ENCODE measurements around the gene WDR45. TPM values are rescaled to one million over a fixed set of nuclear protein-coding genes. Genes with fewer than 3 reads are reported as not detected.

WDR45 gene
- total RNA-seq, 1 donor from 2014 or later = 43.7 TPM

DNA sequence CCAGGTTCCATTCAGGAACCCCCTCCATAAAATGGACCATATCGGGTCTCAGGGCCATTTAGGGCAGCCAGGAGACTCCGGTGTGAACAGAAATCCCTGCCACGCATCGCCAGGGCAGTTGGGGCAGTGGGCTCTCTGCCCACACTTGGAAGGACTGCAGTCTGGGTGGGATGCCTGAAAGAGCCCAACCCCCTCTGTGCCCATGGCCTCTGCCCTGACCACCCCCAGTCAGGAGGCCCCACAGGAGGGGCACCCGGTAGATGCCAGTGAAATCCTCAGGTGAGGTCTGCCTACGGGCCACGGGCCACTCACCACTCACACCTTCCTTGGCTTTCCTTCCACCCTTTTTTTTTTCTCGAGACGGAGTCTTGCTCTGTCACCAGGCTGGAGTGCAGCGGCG lies 10.6 kb downstream of the WDR45 start:
- no peak for DNase-seq (ENCODE audit: low read depth)
- H3K4me3 ChIP-seq (ENCODE audit: low read depth, low read length) = no peak overlapping the region
- TF ChIP-seq, protein P1, sequence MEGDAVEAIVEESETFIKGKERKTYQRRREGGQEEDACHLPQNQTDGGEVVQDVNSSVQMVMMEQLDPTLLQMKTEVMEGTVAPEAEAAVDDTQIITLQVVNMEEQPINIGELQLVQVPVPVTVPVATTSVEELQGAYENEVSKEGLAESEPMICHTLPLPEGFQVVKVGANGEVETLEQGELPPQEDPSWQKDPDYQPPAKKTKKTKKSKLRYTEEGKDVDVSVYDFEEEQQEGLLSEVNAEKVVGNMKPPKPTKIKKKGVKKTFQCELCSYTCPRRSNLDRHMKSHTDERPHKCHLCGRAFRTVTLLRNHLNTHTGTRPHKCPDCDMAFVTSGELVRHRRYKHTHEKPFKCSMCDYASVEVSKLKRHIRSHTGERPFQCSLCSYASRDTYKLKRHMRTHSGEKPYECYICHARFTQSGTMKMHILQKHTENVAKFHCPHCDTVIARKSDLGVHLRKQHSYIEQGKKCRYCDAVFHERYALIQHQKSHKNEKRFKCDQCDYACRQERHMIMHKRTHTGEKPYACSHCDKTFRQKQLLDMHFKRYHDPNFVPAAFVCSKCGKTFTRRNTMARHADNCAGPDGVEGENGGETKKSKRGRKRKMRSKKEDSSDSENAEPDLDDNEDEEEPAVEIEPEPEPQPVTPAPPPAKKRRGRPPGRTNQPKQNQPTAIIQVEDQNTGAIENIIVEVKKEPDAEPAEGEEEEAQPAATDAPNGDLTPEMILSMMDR (conservative IDR thresholded peaks at IDR 0.05; ENCODE audit: low read depth, low read length) = no peak

DNA sequence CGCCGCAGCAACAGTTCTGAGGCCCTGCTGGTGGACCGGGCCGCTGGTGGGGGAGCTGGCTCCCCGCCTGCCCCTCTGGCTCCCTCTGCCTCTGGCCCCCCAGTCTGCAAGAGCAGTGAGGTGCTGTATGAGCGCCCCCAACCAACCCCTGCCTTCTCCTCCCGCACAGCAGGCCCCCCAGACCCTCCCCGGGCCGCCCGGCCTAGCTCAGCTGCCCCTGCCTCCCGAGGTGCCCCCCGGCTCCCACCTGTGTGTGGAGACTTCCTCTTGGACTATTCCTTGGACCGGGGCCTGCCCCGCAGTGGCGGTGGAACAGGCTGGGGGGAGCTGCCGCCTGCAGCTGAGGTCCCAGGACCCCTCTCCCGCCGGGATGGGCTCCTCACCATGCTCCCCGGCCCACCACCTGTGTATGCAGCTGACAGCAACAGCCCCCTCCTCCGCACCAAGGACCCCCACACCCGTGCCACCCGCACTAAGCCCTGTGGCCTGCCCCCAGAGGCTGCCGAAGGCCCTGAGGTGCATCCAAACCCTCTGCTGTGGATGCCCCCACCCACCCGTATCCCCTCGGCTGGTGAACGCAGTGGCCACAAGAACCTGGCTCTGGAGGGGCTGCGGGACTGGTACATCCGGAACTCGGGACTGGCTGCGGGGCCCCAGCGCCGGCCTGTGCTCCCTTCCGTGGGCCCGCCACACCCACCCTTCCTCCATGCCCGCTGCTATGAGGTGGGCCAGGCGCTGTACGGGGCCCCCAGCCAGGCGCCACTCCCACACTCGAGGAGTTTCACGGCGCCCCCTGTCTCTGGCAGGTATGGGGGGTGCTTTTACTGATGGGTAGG lies 12.2 kb downstream of the WDR45 start:
- no peak overlapping the region for H3K4me3 ChIP-seq (ENCODE audit: low read depth, low read length)
- TF ChIP-seq, protein P1 (conservative IDR thresholded peaks at IDR 0.05; ENCODE audit: low read depth, low read length) = no peak
- no peak for DNase-seq (ENCODE audit: low read depth)

- no peak overlapping the region for H3K4me3 ChIP-seq (ENCODE audit: low read depth, low read length)
- TF ChIP-seq, protein P1 (conservative IDR thresholded peaks at IDR 0.05; ENCODE audit: low read depth, low read length) = no peak
- no peak for DNase-seq (ENCODE audit: low read depth)
These were observed 13.0 kb downstream of the WDR45 start for GRCh38 chrX:49066690-49067089.

DNA sequence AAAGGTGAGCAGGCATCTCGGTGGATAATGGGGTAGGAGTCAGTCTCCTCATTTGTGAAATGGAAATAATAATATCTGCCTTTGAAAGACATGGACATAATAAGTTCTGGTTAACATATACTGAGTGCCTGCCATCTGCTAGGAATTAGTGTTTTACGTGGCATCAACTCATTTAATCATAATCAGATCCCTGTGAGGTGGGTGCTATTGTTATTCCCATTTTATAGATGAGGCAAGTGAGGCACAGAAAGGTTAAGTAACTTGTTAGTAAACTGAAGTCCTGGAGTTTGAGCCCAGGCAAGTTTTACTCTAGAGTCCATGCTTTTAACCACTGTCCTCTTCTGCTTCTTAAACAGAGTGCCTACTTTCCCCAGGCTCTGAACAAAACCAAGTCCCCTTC lies 13.4 kb downstream of the WDR45 start:
- TF ChIP-seq, protein P1 (conservative IDR thresholded peaks at IDR 0.05; ENCODE audit: low read depth, low read length) = no peak
- H3K4me3 ChIP-seq (ENCODE audit: low read depth, low read length) = no peak overlapping the region
- DNase-seq (ENCODE audit: low read depth) = no peak

GRCh38 chrX:49064735-49065134 lies 15.0 kb downstream of the WDR45 start:
- TF ChIP-seq, protein P1 (conservative IDR thresholded peaks at IDR 0.05; ENCODE audit: low read depth, low read length) = no peak

GRCh38 chrX:49064303-49064702 lies 15.4 kb downstream of the WDR45 start:
- DNase-seq (ENCODE audit: low read depth) = no peak
- no peak overlapping the region for H3K4me3 ChIP-seq (ENCODE audit: low read depth, low read length)
- TF ChIP-seq, protein P1 (conservative IDR thresholded peaks at IDR 0.05; ENCODE audit: low read depth, low read length) = no peak

More at GRCh38 chrX:49064735-49065134, 15.0 kb downstream of the WDR45 start:
- no peak for DNase-seq (ENCODE audit: low read depth)
- H3K4me3 ChIP-seq (ENCODE audit: low read depth, low read length) = no peak overlapping the region

DNA sequence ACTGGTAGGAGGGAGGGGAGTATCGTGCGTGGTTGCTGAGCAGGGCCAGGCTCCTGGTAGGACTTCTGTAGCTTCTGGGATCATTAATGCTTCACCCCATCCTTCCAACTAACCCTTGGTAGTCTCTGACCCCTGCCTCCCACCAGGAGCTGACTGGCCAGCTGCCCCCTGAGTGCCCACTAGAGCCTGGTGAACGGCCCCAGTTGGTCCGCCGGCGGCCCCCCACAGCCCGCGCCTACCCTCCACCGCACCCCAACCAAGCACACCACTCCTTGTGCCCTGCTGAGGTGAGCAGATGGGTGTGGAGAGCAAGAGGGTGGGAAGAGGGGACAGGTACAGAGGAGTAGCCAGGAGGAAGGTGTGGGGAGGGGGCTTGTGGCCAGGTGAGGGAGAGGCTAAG lies 16.0 kb downstream of the WDR45 start:
- TF ChIP-seq, protein P1 (conservative IDR thresholded peaks at IDR 0.05; ENCODE audit: low read depth, low read length) = no peak
- no peak overlapping the region for H3K4me3 ChIP-seq (ENCODE audit: low read depth, low read length)
- no peak for DNase-seq (ENCODE audit: low read depth)

All from epithelial cell of proximal tubule (primary cell).